HG03196 (cell line): Measurements from ENCODE around the gene MYOM1.

ENCODE experiments used
- ATAC-seq: cut with Tn5 transposase; IDR thresholded peaks from one replicate; pipeline ENCODE4 v1.9.1; 2021; ENCODE audit not compliant: unreplicated experiment

The MYOM1 gene

GRCh38 chr18:3250237-3251107, 30.7 kb upstream of the MYOM1 start:
- no peak for ATAC-seq

GRCh38 chr18:3248658-3249359, 29.0 kb upstream of the MYOM1 start:
- no peak for ATAC-seq

DNA sequence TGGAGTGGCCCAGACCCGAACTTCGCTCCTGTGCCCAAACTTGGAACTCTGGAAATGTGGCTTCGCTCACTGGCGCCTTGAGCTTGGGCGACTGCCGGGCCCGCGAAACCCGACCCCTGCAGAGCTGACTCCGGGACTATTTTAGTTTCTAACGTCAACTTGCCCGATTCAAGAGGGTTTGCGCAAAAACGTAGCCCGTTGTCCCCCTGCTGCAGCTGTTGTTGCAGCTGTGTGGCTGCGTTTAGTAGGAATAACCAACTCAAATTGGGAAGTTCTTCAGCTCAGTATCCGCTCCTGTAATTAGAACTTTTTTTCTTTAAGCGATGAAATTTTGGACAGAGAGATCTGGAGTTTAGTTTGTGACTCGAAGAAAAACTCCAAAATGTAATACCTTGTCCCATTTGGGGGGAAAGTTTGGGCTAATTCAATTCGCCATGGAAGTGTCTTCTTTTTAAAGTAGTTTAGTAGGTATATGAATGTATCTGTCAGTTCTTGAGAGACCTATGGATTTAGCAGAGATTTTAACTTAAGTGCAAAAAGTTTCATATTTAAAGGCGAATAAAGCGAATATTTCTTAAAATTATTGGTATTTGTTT, 28.4 kb upstream of the MYOM1 start:
- no peak for ATAC-seq

DNA sequence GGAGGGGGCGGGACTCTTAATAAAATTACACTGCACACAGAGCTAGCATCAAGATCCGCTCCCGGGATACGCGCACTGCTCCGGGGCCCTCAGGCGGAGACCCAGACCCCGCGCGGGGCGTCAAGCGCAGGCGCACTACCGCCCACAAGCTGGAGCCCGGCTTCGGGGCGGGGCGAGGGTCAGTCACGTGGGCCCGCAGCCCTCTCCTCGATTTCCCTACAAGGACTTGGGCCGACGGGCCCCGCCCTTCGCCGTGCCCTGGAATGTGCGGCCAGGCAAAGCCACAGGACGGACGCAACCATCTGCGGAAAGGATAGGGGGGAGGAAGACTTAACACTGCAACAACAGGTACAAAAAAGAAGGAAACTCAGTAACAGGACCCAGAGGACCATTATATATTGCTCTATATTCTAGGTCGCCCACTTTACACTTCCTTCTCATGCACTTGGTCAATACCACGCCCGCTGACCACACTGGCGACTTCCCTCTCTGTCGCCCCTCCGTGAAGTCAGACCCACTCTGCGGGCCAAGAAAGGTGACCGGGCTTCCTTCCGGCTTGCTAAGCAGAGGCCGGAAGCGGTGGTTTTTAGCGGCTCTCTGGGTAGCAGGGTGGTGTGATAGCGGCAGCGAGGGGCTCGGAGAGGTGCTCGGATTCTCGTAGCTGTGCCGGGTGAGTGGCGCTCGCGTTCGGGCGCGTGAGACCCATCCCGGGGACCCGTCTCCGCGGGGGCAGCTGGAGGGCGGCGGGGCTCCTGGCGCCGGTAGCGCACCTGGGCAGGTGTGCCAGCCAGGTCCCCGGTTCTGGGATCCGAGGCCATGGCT, 27.7 kb upstream of the MYOM1 start, which contains the start of gene MYL12A:
TSS of gene MYL12A (plus strand) at position 562 of the 822 bp plus-strand sequence. CDS start 5,447 bp downstream, outside the sequence.
- peak; percentile 82 for ATAC-seq

DNA sequence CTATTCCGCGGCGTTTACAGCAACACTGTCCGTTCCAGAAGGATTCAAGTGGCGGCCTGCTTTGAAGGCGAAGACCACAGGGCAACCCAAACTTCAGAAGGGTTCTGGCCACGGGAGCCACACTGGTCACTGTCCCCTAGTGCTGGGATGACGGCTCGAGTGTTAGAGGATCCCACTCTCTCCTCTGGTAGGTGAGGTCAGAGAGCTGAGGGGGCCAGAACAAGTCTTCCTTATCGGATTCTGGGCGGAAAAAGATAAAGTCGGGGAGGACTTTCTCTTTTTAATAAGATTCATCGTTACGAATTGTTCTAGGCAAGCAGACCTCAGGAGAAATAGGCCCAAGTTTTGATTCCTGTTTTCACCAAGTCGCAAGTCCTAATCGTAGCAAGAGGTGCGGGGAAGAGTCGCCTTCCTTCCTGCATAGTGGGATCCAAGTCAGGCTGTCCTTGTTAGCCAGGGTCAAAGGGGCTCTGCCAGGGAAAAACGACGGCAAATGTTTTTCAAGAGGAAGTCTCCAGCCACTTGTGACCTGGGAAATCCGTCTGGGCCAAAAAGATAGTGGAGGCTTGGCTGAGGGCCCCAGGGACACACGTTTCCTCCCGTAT, 27.0 kb upstream of the MYOM1 start:
- no peak for ATAC-seq

DNA sequence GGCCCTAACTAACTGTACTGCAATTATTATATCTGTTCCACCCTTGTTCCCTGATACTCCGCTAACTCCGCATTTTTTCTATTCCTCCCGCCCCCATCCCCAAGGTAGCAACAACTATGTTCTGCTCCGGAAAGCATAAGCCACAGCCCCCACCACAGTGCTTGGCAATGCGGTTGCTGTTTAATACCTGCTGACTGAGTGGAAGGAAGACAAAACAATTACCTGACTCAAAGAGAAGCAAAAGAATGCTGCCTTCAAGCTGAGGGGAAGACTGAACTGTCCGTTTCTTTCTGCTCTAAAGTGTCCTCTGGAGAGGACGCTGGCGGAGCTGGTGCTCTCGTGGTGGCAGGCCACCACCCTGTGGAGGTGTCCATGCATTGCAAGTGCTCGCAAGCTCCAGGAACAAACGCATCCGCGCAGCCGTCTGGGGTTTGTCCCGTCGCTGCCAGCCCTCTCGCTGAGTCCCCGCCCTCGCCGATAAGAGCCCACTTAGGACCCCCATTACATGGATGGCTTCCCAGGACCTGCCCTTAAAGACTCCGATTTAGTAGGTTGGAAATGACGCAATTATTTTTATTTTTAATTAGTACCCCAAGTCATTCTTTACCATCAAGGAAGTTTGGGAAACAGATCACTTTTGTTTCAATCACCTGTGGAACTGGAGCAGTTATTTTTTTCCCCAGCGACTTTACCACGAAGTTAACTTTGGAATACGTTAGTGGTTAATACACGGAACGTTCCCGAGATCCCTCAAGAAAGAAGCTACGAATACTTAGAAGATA, 26.3 kb upstream of the MYOM1 start:
- peak; percentile 38 for ATAC-seq

GRCh38 chr18:3245185-3245564, 25.4 kb upstream of the MYOM1 start:
- no peak for ATAC-seq

- no peak for ATAC-seq
Measured at GRCh38 chr18:3238742-3239141, 19.0 kb upstream of the MYOM1 start.

GRCh38 chr18:3236470-3236869, 16.7 kb upstream of the MYOM1 start:
- ATAC-seq, result no peak

DNA sequence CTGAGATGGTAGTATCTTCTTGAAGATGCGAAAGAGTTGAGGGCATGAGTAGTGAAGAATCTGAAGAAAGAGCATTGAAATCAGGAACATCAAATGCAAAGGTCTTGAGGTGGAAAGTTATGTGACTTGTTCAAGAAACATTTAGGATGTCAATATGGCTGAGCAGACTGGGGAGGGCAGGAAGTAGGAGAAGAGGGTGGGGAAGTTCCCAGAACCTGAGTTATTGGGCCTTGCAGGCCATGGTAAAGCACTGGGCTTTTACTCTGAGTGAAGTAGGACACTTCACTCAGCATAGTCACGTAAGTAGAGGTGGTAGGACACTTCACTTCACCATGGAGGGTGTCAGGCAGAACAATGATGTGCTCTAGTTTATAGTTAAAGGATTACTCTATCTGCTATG, 16.1 kb upstream of the MYOM1 start:
- no peak for ATAC-seq

GRCh38 chr18:3234457-3234856, 14.7 kb upstream of the MYOM1 start:
- no peak for ATAC-seq

DNA sequence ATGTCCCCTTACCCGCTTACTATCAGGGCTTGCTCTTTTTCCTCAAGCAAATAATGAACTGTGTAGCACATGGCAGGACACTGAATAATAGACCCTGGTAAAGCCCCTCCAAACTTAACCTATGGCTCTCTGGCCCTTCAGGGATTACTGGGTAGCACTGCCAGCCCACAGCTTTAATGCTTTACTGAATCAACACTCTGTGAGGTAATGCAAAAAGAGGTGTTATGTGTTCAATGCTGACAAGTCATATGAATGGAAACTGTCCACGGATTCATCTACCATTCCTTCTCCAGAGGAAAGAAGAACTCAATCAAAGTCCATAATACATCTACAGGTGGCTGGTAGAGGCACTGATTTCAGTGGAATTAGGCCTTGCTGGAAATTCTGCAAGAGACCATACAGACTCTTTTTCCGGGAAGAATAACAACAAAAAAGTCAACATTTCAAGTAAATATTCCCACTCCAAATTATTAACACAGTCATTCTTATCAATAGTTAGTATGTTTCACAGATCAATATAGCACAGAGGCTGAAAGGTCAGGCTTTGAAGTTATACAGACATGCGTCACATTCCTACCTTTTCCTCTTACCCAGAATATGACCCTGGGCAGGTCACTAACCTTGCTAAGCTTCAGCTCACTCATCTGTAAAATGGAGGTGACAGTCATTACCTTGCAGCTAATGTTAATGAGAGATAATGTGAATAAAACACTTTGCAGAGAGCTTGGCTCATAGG, 13.8 kb upstream of the MYOM1 start:
- ATAC-seq, result no peak

DNA sequence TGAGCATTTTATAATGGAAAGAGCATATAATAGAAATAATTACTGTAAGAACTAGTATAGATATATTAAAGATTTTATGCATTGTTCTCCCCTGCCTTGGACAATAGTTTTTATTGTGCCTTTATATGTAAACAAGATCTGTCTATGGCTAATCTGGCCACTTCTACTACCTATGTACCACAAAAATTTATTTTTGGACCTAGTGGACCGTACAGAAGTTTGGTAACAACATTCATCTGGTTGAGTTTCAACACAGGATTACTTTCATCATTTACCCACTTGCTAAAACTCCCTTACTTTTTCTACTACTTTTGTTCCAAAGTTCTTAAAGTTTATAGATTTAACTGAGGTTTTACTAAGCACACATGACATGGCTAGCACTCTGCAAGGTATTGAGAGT, 13.2 kb upstream of the MYOM1 start:
- no peak for ATAC-seq

DNA sequence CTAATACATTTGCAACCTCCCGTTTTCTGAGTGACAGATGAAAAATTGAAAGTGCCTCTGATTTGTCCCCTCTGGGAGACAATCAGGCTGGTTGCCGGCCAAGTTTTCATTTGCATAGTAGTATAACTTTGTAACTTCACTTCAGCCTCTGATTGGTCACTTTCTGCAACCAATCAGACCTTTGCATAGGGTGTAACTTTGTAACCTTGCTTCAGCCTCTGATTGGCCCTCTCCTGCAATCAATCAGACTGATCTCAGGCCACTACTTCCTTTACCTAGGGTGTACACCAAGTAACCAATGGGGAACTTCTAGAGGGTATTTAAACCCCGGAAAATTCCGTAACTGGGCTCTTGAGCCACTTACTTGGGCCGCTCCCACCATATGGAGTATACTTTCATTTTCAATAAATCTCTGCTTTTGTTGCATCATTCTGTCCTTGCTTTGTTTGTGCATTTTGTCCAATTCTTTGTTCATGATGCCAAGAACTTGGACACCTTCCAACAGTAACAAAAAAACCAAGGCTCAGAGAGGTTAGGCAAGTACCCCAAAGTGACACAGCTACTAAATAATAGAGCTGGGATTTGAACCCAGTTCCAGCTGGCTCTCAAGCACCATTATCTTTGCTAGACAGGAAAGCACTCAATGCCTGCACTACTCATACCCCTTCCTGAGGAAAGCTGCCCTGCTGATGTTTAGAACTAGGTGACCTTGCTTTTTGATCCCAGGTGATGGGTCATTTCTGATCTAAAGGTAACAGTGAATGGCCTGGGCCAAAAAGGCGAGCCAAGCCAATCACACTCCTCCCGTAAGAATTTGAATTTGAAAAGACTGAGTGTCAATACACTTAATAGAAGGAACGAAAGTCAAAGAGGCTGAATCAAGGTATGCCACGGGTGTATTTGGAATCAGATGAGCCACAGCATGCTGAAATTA, 10.9 kb upstream of the MYOM1 start:
- no peak for ATAC-seq

DNA sequence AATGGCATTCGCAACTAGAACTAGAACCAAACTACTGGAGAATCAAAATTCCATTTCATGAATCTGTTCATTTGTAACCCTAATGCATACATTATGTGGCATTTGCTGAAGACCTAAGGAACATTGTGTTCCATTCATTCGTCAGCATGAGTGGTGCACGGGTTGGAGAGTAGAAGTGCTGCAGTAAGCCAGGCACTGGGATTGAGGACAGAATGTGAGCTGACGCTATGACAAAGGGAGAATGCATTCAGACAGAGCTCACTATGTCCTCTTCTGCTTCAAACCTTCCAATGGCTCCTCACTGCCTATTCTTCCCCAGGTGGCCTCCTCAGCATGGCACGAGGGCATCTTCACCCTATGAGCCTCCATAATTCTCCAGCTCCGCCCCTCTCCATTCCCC, 6.3 kb upstream of the MYOM1 start:
- no peak for ATAC-seq

- ATAC-seq, result no peak
Measured at GRCh38 chr18:3225588-3225987, 5.8 kb upstream of the MYOM1 start.

GRCh38 chr18:3224223-3224622, 4.5 kb upstream of the MYOM1 start:
- no peak for ATAC-seq

DNA sequence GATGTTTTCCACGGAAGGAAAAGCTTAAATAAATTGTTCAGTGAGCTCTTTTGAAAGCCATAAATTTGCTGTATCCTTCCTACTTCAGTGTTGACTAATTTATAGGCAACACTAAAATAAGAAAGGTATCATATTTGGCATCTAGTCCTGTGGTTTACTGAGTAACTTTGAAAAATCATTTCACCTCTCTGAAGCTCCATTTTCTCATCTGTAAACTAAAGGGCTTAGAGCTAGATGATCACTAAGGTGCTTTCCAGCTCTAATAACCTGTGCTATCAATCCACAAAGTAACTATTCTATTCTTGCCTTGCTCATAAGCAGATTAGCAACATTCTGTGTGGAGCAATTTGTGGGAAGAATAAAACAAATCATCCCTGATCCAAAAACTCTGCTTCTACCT, 3.6 kb upstream of the MYOM1 start:
- ATAC-seq, result no peak
